Adrenal gland (tissue), 12 donors: ENCODE results near the gene MBOAT1. TPM values are rescaled to one million over a fixed set of nuclear protein-coding genes. Genes with fewer than 3 reads are reported as not detected.

Experiments used
- DNase-seq, 7 donors: peaks; one replicate each; pipeline ENCODE4 v3.0.0-alpha.2; 2019 to 2020
- H3K27ac ChIP-seq, 5 donors: fragments of 200-600 bp; sonication (generic) in 4 of 5; 1 replicate in 3 of 5; 2 replicates in 2 of 5; pipeline versions ENCODE4 v1.5.1 to v1.8.0; 2016 to 2020; ENCODE audit warnings: mild to moderate bottlenecking in 1 of 5
- H3K27me3 ChIP-seq: fragments of 200-600 bp; 2 replicates; pipeline ENCODE4 v1.8.0; 2021
- H3K36me3 ChIP-seq, 2 donors: fragments of 200-600 bp; replicated peaks in 1 of 2; 1 replicate in 1 of 2; 2 replicates in 1 of 2; pipeline versions ENCODE4 v1.5.1 to v1.8.0; 2018 to 2022
- H3K4me1 ChIP-seq, 2 donors: fragments of 200-600 bp; replicated peaks in 1 of 2; 1 replicate in 1 of 2; 2 replicates in 1 of 2; pipeline versions ENCODE4 v1.5.1 to v1.8.0; 2018 to 2021
- H3K4me3 ChIP-seq, 4 donors: fragments of 200-600 bp; sonication (generic) in 3 of 4; one replicate each; pipeline ENCODE4 v1.5.1; 2016 to 2018
- H3K9me3 ChIP-seq, 3 donors: fragments of 200-600 bp; sonication (generic) in 1 of 3; replicated peaks in 1 of 3; 1 replicate in 2 of 3; 2 replicates in 1 of 3; pipeline versions ENCODE4 v1.5.1 to v1.8.0; 2016 to 2021
- POLR2A ChIP-seq, 2 donors: fragments of 450-650 bp; IDR thresholded peaks; one replicate each; pipeline ENCODE4 v1.6.1; 2017; ENCODE audit warnings: antibody characterized with exemption in 2 of 2, mild to moderate bottlenecking in 2 of 2, moderate library complexity in 1 of 2
- WGBS, 4 donors: extraction: QIAGEN DNeasy Blood & Tissue Kit in 2 of 4; methylation state at CpG; one replicate each; pipeline versions ENCODE4 v1.1.5 to v1.1.7; 2013 to 2017; 5-methylcytosine and 5-hydroxymethylcytosine counted together
- intact Hi-C, 2 donors: fragments of 100-400 bp; cut with DNase I; formaldehyde crosslinking; loops; one replicate each; pipeline versions ENCODE4 v1.14.1 to v1.15.0; 2022 to 2023
- polyA plus RNA-seq, 3 donors: library from polyadenylated mRNA; stranded (reverse); fragments of 200-250 nt in 2 of 3; fragments of 350-450 nt in 1 of 3; fragmentation: Illumina TruSeq in 1 of 3; extraction: RNeasy Lipid Tissue Mini Kit (QIAGEN cat#74804) in 1 of 3; gene quantifications; one replicate each; pipeline ENCODE4 v1.2.3, GENCODE V29; 2013 to 2014
- total RNA-seq, 9 donors: library from RNA; depleted of rRNA in 4 of 9; stranded (reverse); fragments of >200 nt in 4 of 9; fragments of 120-200 nt in 1 of 9; fragmentation: NEBNext Ultra II Directional in 1 of 9; extraction: Animal tissue kit (Norgen Biotek cat#: 25700) in 1 of 9; gene quantifications; one replicate each; pipeline versions ENCODE4 v1.1.0 to v1.2.4, GENCODE V29; 2013 to 2023
- TF ChIP-seq, protein P1 (sequence below), 6 experiments: fragments of 450-650 bp in 4 of 6; fragments of 200-600 bp in 2 of 6; sonication (generic) in 1 of 6; IDR thresholded peaks; 1 replicate in 5 of 6; 2 replicates in 1 of 6; pipeline versions ENCODE4 v1.5.1 to v1.8.0; 2016 to 2021; ENCODE audit warnings: antibody characterized with exemption in 6 of 6, mild to moderate bottlenecking in 2 of 6, moderate library complexity in 1 of 6
- donor health status: healthy with polysubstance abuse.
- donor health status: Bipolar disorder and iron deficiency.
- donor health status: DM: yes; HTN: yes; CAD: no.
- donor health status: DM: no; HTN: no; CAD: no.
- donor health status: DM: no; HTN: no; CAD: no.
- donor health status: DM: yes; HTN: yes; CAD: no.

Gene MBOAT1
- total and polyA plus RNA-seq, 12 donors = 1.5 to 18.9 (median 7.4) TPM

DNA sequence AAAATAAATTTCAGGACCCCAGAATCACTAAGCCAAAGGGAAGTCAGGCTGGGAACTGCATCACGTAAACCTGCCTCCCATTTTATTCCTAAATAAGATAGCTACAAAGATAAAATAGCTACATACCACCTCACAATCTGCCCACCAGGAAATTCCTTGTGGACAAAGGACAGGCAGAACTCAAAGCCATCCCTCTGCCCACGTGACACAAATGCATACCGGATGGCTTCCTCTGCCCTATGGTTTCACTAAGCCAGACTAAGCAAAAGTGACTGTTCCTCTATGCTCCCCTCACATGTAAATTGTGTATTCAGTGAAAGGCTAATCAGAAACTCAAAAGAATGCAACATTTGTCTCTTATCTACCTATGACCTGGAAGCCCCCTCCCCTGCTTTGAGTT, 15.0 kb downstream of the MBOAT1 start:
- TF ChIP-seq POLR2A (IDR thresholded peaks at IDR 0.05) = no peak
- TF ChIP-seq, protein P1, sequence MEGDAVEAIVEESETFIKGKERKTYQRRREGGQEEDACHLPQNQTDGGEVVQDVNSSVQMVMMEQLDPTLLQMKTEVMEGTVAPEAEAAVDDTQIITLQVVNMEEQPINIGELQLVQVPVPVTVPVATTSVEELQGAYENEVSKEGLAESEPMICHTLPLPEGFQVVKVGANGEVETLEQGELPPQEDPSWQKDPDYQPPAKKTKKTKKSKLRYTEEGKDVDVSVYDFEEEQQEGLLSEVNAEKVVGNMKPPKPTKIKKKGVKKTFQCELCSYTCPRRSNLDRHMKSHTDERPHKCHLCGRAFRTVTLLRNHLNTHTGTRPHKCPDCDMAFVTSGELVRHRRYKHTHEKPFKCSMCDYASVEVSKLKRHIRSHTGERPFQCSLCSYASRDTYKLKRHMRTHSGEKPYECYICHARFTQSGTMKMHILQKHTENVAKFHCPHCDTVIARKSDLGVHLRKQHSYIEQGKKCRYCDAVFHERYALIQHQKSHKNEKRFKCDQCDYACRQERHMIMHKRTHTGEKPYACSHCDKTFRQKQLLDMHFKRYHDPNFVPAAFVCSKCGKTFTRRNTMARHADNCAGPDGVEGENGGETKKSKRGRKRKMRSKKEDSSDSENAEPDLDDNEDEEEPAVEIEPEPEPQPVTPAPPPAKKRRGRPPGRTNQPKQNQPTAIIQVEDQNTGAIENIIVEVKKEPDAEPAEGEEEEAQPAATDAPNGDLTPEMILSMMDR (IDR thresholded peaks at IDR 0.05) = no peak
- H3K4me1 ChIP-seq = peaks cover under 1 to 18% of the 10 kb centered on the region in 2 donors
- no peaks in the 10 kb centered on the region for H3K27me3 ChIP-seq
- H3K36me3 ChIP-seq = no peaks in the 10 kb centered on the region
- no peak for DNase-seq
- intact Hi-C loops = no loop called here
- no peak overlapping the region for H3K4me3 ChIP-seq
- WGBS, 4 donors = 56 to 83% (median 74%) methylated on average over 3 of the region's 3 CpGs
- no peak overlapping the region for H3K27ac ChIP-seq
- no peaks in the 10 kb centered on the region for H3K9me3 ChIP-seq

DNA sequence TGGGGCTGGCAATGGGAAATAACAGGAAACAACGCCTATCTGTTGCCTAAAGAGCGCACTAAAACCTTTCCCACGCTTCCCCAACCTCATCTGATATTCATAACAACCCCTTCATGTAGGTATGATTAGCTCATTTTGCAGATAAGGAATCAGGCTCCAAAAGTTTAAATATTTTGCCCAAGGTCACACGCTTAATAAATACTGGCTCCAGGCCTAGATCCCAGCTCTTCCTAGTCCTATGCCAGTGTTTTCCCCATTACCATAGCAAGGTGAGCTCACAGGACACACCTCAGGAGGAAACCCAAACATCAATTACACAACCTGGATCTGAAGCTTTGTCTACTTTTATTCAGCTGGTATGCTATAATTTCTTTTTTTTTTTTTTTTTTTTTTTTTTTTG, 19.6 kb downstream of the MBOAT1 start:
- no peak for DNase-seq
- Histone ChIP-seq H3K27me3 (no peaks in the 10 kb centered on the region), H3K9me3 (no peaks in the 10 kb centered on the region), H3K4me3 (no peak overlapping the region), H3K36me3 (no peaks in the 10 kb centered on the region), H3K27ac (no peak overlapping the region), H3K4me1 (peaks cover 0 to 8% of the 10 kb centered on the region in 2 donors)
- TF ChIP-seq, protein P1 (IDR thresholded peaks at IDR 0.05) = no peak
- no peak for TF ChIP-seq POLR2A (IDR thresholded peaks at IDR 0.05)
- intact Hi-C loops = no loop called here
- WGBS, 4 donors = 66 to 89% (median 71%) methylated on average over 4 of the region's 4 CpGs

DNA sequence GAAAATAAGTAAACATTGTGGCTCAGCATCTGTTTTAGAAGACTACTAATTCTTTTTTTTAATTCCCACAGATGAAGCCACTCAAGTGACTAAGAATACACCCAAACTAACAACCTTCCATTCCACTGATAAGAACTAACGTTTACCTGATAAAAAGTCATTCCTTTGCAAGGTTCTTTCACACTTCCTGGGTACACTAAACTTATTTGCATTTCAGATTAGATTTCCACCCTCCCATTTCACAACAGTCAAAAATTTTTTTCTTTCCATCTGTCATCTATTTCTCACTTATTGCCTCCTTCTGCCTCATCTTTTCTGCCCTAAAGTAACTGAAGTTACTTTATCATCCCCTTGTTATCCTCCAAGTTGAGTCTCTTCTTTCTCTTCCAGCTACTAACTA, 20.3 kb downstream of the MBOAT1 start:
- no peak for TF ChIP-seq POLR2A (IDR thresholded peaks at IDR 0.05)
- TF ChIP-seq, protein P1 (IDR thresholded peaks at IDR 0.05) = no peak
- Histone ChIP-seq H3K27ac (no peak overlapping the region), H3K4me1 (peaks cover 0 to 8% of the 10 kb centered on the region in 2 donors), H3K9me3 (no peaks in the 10 kb centered on the region), H3K27me3 (no peaks in the 10 kb centered on the region), H3K36me3 (no peaks in the 10 kb centered on the region), H3K4me3 (no peak overlapping the region)
- no peak for DNase-seq
- WGBS, 4 donors = 36 to 52% (median 48%) methylated on average over 1 of the region's 1 CpG
- intact Hi-C loops = no loop called here

DNA sequence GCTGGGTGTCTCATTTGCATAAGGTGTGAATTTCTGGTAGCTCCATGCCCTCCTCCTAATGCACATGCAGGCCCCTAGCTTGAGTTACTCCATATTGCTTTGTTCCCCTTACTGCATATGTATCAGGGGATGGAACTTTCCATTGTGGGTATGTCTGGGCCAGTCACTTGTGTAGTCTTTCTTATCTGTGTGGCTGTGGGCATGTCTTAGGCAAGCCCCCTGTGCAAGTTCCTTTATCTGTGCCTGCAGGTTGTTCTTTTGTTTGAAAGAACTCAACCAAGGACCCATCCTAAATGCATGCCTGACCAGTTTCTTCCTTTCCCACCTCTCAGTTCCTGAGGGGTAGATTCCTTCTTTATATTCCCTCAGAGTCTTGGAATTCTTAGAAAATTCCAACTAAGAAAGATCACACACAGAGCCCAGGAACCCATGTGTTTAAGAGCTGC, 23.6 kb downstream of the MBOAT1 start:
- intact Hi-C loops = no loop called here
- Histone ChIP-seq H3K27me3 (no peaks in the 10 kb centered on the region), H3K27ac (no peak overlapping the region), H3K4me3 (no peak overlapping the region), H3K36me3 (no peaks in the 10 kb centered on the region), H3K4me1 (peaks cover 0 to 8% of the 10 kb centered on the region in 2 donors), H3K9me3 (no peaks in the 10 kb centered on the region)
- TF ChIP-seq, protein P1 (IDR thresholded peaks at IDR 0.05) = no peak
- no peak for TF ChIP-seq POLR2A (IDR thresholded peaks at IDR 0.05)
- no peak for DNase-seq
